IPS-NIHi7 (cell line): Measurements from ENCODE around the gene BTF3.
"Not testable (repeated sequence)": the region's sequence is repeated elsewhere in the genome, so short reads cannot be mapped to it uniquely, and the experiment has no call there.

Experiments used
- DNase-seq: peaks from one replicate; pipeline ENCODE4 v3.0.0; 2012; ENCODE audit warnings: mixed read lengths; ENCODE audit errors: extremely low spot score

Gene BTF3

DNA sequence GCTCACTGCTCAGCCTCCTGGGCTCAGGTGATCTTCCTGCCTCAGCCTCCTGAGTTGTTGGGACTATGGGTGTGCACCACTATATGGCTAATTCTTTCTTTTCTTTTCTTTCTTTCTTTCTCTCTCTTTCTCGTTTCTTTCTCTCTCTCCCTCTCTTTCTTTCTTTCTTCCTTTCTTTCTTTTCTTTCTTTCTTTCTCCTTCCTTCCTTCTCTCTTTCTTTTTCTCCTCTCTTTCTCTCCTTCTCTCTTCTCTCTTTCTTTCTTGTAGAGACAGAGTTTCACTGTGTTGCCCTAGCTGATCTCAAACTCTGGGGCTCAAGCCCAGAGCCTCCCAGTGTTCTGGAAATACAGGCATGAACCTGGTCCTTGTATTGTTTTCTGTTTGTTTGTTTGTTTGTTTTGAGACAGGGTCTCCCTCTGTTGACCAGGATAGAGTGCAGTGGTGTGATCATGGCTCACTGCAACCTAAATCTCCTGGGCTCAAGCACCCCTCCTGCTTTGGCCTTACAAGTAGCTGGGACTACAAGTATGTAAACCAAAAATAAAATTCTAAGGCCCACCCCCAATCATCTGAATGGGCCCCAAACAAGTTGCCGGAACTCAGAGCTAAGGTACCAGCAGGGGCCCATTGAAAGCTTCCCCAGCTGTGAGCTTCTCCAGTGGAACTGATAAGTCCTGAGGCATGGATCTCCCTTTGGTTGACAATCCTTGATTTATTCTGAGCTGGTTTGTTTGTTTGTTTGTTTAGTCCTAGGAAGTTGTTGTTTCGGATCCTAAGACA lies 11.9 kb upstream of the BTF3 start:
- peak; percentile 46 for DNase-seq

DNA sequence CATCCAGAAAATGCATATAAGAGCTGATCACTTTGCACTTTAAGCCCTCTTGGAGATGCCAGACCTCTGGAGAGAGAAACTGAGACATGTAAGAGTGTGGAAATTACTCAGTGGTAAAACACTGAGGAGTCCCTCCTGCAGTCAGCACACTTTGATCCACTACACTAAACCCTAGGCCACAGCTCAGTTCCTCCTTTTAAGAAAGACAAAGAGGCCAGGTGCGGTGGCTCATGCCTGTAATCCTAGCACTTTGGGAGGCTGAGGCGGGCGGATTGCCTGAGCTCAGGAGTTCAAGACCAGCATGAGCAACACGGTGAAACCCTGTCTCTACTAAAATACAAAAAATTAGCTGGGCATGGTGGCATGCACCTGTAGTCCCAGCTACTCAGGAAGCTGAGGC lies 11.0 kb upstream of the BTF3 start:
- DNase-seq: not testable (repeated sequence)

GRCh38 chr5:73487815-73488214 lies 10.4 kb upstream of the BTF3 start:
- DNase-seq: no peak

DNA sequence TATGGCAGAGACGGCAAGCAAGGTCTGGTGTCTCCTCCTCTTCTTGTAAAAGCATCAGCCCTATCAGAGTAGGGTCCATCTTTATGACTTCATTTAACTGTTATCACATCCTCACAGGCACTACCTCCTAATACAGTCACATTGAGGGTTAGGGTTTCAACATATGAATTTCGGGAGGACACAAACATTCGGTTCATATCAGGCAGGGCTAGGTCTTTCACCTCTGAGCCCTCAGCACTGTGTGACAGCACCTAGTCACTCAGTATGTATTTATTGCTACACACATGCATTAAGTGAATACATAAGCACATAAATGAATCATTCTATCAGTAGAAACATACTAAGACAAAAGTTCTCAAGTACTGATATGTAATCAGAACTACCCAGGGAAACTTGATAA lies 9.4 kb upstream of the BTF3 start:
- DNase-seq: no peak

DNA sequence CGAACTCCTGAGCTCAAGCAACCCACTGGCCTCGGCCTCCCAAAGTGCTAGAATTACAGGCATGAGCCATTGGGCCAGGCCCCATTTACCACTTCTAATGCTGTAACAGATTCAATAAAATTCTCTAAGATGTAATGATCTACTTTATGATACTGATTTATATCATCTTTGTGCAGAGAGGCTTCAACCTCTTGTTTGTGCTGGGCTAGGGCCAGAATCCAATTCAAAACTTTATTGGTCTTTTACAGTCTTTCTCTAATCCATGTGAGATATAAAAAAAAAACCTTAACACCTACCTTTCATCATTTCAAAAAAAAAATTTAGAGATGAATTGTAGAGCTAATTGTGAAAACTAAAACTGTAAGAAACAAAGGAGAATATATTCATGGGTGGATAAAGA lies 8.2 kb upstream of the BTF3 start:
- DNase-seq: no peak

- DNase-seq: no peak
These were observed 7.1 kb upstream of the BTF3 start for GRCh38 chr5:73491155-73491554.

- no peak for DNase-seq
These were observed 4.8 kb upstream of the BTF3 start for GRCh38 chr5:73493421-73493820.

- DNase-seq: no peak
These were observed 3.5 kb upstream of the BTF3 start for GRCh38 chr5:73494721-73495120.

- DNase-seq: no peak
These were observed 2.4 kb upstream of the BTF3 start for GRCh38 chr5:73495772-73496335.

- no peak for DNase-seq
These were observed 1.2 kb upstream of the BTF3 start for GRCh38 chr5:73496984-73497457.

- no peak for DNase-seq
These were observed 665 bp upstream of the BTF3 start for GRCh38 chr5:73497497-73498056.

DNA sequence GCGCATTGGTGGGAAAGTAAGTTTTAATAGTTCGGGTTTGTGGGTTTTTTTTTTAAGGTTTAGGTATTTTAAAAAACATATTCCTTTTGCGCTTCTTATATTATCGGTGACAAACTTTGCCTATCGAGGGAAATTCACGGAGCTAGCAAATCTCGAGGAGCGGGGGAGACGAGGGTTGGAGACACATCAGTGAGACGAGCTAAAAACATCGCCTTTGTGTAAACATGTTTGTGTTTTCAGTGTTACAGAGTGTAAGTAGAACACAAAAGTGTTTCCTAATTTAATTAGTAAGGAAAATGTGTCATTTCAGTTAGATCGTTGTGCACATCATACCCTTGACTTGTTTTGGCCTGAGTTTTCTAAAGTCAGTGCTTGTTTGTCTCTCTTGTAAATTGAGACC lies 945 bp downstream of the BTF3 start:
- DNase-seq: no peak

DNA sequence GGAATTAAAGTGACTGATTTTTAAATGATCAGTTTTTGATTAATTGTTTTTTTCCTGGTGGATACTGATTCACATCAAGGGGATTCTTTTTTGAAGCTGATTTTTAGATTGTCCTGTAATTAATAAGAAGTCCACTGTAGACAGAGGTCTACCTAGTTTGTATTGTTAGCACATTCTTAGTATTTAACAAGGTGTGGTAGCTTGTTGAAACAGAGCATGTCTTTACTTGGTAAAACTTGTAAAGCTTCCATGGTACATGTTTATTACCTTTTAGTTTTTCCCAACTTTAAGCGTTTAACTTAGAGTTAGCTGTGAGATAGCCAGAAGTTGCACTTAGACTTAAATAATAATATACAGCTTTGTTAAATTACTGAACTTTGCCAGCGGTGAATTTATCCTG lies 1.5 kb downstream of the BTF3 start:
- no peak for DNase-seq

DNA sequence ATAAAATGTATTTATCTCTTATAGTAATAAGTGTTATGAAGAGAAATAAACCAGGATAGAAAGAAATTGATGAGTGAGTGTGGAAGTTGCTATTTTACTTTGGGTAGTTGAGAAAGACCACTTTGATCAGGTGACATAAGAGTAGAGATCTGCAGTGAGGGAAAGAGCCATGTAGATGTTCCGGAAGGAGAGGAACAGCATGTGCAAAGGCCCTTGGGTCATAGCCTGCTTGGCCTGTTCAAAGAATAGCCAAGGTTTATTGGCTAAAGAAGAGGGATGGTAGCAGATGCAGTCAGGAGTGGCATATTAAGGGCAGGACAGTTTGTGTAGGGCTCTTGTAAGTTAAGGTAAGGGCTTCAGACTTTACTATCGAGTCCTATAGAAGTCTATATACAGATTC lies 3.2 kb downstream of the BTF3 start:
- no peak for DNase-seq

DNA sequence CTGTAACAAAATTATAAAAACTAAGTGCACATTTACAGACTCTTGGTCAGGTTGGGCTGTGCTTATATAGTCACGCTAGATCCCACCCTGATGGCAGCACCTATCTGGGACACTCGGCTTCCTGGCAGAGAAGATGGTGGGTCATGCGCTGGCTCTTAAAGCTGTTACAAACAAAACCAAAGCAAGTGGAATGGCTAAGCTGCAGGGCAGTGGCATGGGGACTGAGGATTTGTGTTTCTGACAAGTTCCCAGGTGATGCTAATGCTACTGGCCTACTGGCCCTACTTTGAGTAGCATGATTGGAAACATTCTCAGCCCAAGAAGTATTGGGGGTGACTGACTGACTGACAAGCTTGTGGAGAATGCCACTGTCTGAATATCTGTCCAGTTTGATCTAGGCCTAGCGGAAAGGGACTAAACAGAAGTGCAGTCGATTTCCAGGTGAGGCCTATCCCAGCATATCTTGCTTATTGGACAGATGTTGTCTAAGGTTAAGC lies 8.3 kb downstream of the BTF3 start:
- DNase-seq: no peak

DNA sequence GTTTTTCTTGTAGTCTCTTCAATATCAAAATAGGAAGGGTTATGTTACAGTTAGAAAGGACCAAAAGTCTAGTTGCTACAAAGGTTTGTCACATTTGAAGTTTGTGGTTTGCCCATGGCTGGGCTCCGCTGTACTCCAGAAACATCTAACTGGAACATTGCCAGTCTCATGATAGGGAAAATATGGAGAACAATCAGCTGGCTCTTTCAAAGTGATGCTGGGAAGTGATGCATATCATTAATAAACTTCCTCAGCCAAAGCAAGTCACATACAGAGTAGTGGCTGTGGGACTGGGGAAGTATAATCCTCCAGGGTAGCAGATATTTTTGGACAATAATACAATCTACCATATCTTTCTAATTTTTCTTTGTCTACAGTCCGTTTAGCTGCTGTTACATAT lies 8.8 kb downstream of the BTF3 start:
- DNase-seq: no peak

- DNase-seq: not testable (repeated sequence)
These were observed 10.3 kb downstream of the BTF3 start for GRCh38 chr5:73508521-73508920.

GRCh38 chr5:73513996-73514395 lies 15.8 kb downstream of the BTF3 start:
- DNase-seq: no peak

GRCh38 chr5:73514418-73514817 lies 16.2 kb downstream of the BTF3 start:
- DNase-seq: no peak

GRCh38 chr5:73515232-73515631 lies 17.0 kb downstream of the BTF3 start:
- DNase-seq: no peak

DNA sequence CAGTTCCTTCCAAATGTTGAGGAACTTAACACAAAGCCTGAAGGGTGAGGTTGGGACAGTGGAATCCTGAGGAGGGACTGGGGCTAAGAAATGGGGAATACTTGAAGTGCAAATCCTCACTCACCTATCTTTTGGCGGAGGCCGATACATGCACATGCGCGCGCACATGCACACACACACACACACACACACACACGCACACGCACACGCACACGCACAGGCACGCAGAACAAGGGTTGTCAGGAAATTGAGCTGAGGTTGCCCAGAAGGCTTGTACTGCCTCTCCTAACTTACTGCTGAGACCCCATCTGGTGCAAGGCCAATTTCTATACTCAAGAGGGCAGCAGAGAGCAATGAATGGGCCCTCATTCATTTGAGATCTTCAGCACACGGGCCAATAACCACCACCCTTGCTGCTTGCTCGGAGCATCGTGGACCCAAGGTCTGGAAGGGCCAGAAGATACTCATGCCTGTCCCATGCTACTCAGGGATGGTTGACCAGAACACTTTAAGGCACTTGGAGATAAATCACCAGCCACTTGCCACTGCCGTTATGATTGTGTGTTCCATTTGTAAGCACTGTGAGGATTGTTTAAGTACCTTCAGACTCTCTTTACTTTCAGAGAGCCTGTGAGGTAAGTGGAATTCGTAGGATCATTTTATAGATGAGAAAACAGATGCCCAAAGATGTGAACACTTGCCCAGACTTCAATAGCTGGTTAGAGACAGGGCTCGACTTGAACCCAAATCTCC lies 21.5 kb downstream of the BTF3 start:
- peak; percentile 91 for DNase-seq

- DNase-seq: no peak
These were observed 24.7 kb downstream of the BTF3 start for GRCh38 chr5:73522989-73523388.
